Progenitor cell of endocrine pancreas (in vitro differentiated cells): ENCODE data around the gene SLC27A3. TPM values are rescaled to one million over a fixed set of nuclear protein-coding genes. Genes with fewer than 3 reads are reported as not detected.

Experiments
- DNase-seq: peaks from one replicate; pipeline ENCODE4 v3.0.0; 2021; ENCODE audit warnings: low spot score; ENCODE audit not compliant: unreplicated experiment
- H3K27ac Mint-ChIP-seq: 2 replicates; pipeline ENCODE4 v1.8.0; 2021; ENCODE audit warnings: mild to moderate bottlenecking, moderate library complexity, mixed read lengths
- H3K27me3 Mint-ChIP-seq: 2 replicates; pipeline ENCODE4 v1.8.0; 2021; ENCODE audit warnings: mixed read lengths
- H3K36me3 Mint-ChIP-seq: 2 replicates; pipeline ENCODE4 v1.8.0; 2022; ENCODE audit warnings: mixed read lengths; ENCODE audit not compliant: insufficient read depth
- H3K4me1 Mint-ChIP-seq: 2 replicates; pipeline ENCODE4 v1.8.0; 2021; ENCODE audit warnings: low read depth, mixed read lengths
- H3K4me3 Mint-ChIP-seq: 2 replicates; pipeline ENCODE4 v1.8.0; 2021; ENCODE audit warnings: low read depth, mild to moderate bottlenecking, moderate library complexity, mixed read lengths
- H3K9me3 Mint-ChIP-seq: 2 replicates; pipeline ENCODE4 v1.8.0; 2021; ENCODE audit warnings: low read depth, mixed read lengths
- total RNA-seq: library from RNA; stranded (reverse); gene quantifications from 2 replicates; pipeline ENCODE4 v1.2.1, GENCODE V29; 2021
- TF ChIP-seq, protein P1 (sequence below): fragments of 200-600 bp; sonication (generic); IDR thresholded peaks from one replicate; pipeline ENCODE4 v1.5.0; 2021; ENCODE audit warnings: antibody characterized with exemption, mild to moderate bottlenecking; ENCODE audit not compliant: unreplicated experiment

The SLC27A3 gene
- total RNA-seq, 1 donor from 2014 or later, result 36.6 TPM

DNA sequence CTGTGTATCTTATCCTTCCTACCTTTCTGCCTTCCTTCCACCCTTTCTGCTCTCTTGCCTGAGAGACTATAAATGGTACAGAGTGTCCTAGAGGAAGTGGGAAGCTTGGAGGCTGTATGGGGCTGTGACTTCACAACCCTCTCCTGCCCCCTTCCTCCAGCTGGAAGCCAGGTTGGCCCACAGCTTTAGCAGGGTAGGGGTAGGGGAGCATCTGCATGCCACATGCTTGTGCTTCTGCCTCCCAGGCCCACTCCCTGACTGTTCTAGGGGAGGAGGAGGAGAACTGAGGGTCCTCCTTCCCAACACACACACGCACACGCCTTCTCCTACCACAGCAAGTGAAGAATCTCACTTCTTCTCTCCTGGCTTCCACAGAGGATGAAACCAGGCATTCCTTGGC lies 3.9 kb upstream of the SLC27A3 start:
- TF ChIP-seq, protein P1, sequence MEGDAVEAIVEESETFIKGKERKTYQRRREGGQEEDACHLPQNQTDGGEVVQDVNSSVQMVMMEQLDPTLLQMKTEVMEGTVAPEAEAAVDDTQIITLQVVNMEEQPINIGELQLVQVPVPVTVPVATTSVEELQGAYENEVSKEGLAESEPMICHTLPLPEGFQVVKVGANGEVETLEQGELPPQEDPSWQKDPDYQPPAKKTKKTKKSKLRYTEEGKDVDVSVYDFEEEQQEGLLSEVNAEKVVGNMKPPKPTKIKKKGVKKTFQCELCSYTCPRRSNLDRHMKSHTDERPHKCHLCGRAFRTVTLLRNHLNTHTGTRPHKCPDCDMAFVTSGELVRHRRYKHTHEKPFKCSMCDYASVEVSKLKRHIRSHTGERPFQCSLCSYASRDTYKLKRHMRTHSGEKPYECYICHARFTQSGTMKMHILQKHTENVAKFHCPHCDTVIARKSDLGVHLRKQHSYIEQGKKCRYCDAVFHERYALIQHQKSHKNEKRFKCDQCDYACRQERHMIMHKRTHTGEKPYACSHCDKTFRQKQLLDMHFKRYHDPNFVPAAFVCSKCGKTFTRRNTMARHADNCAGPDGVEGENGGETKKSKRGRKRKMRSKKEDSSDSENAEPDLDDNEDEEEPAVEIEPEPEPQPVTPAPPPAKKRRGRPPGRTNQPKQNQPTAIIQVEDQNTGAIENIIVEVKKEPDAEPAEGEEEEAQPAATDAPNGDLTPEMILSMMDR, result no peak
- H3K27me3 Mint-ChIP-seq, result no peaks in the 10 kb centered on the region
- no peak for DNase-seq
- H3K4me3 Mint-ChIP-seq, result no peak overlapping the region
- H3K4me1 Mint-ChIP-seq, result peaks cover 32% of the 10 kb centered on the region
- H3K36me3 Mint-ChIP-seq, result peaks cover 27% of the 10 kb centered on the region
- no peaks in the 10 kb centered on the region for H3K9me3 Mint-ChIP-seq
- H3K27ac Mint-ChIP-seq, result no peak overlapping the region

DNA sequence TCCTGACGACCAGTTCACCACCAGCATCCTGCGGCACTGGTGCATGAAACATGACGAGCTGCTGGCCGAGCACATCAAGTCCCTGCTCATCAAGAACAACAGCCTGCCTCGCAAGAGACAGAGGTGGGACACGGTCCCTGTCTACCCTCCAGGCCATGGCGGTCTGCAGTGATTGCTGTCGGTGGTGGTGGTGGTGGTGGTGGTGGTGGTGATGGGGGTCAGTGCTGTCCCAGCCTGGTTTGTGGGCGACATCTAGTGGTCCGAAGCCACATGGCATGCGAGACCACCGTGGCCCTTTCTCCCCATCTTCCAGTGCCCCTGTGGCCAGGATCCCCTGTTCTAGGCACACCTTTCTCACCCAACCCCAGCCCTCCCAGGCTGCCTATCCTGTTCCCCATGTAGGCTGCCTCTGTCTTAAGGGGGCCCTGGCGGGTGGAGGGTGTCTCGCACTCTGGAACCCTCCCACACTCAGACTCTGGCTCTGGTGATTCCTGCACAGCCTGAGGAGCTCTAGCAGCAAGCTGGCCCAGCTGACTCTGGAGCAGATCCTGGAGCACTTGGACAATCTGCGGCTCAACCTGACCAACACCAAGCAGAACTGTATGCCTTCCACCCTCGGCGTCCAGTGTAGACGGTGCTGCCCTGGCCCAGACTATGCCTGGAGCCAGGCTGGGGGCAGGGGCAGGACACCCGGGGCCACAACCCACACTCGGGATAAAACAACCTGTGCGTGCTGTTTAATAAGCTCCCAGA lies 3.2 kb upstream of the SLC27A3 start:
- Mint-ChIP-seq H3K36me3 (peaks cover 26% of the 10 kb centered on the region), H3K9me3 (no peaks in the 10 kb centered on the region)
- DNase-seq, result peak; percentile 58

DNA sequence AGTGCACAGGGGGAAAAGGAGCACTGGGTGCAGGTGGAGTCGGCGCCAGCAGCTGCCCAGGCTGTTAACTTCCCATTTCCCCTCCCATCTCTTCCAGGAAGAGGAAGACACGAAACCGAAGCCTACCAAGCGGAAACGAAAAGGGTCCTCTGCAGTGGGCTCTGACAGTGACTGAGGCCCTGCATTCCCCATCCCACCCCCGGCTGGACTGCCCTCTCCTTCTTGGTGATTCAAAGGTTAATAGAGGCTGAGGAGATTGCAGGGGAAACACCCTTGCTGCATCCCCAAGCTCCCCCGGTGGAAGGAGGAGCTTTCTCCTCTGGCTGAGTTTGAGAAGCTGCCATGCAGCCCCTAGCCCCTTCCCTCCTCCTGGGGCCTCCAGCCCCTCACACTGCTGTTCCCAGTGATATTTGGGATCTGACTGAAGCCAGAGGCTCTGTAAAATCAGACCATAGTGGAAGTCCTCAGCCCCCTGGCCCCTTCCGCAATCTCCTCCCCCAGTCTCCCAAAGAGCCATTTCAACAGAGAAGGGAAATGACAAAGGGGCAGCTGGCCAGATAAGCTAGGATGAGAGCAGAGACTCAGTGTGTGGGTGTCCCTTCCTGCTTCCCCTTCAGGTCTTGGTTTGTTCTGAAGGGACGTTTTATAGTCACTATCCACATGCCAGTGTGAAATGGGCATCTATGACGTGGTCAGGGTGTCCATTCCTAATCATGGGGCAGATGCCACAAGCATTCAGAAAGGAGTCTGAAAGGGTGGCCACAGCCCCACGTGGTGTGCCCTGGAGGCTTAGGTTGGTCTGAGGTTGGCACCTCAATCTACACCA lies 1.9 kb upstream of the SLC27A3 start:
- peaks cover 26% of the 10 kb centered on the region for H3K4me1 Mint-ChIP-seq
- H3K27ac Mint-ChIP-seq, result peak overlapping the region; percentile 52
- TF ChIP-seq, protein P1, result no peak
- peak overlapping the region; percentile 11 for H3K4me3 Mint-ChIP-seq
- H3K9me3 Mint-ChIP-seq, result no peaks in the 10 kb centered on the region
- peaks cover 21% of the 10 kb centered on the region for H3K36me3 Mint-ChIP-seq
- no peak for DNase-seq
- H3K27me3 Mint-ChIP-seq, result no peaks in the 10 kb centered on the region

More for the DNA sequence above, 3.2 kb upstream of the SLC27A3 start:
- H3K27me3 Mint-ChIP-seq, result no peaks in the 10 kb centered on the region
- H3K4me1 Mint-ChIP-seq, result peaks cover 36% of the 10 kb centered on the region
- no peak overlapping the region for H3K4me3 Mint-ChIP-seq
- TF ChIP-seq, protein P1, result peak; percentile 61
- no peak overlapping the region for H3K27ac Mint-ChIP-seq

DNA sequence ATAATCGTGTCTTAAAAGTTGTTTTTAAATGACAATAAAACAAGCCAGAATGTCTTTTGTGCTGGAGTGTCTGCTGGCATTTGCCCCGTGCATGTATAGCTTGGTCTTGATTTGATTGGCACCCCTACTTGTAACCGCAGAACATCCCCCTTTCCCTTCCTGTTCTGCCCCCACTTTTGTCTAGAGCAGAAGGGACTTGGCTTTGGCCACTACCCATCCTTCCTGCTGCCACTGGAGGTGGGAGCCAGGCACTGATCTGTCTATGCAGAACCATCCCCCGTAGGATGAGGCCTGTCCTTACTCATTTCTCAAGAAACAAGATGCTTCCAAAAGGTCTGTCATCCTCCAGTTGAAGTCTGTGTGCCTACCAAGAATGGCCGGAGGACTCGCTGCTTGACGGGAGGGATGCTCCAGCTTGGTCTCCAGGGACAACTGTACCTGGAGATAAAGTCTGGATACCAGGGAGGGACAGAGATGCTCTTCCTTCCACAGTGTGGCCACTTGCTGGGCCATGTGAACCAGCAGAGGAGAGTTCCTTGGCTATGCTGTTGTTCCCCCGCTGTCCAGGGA lies 1.1 kb upstream of the SLC27A3 start:
- TF ChIP-seq, protein P1, result no peak
- H3K9me3 Mint-ChIP-seq, result no peaks in the 10 kb centered on the region
- H3K4me3 Mint-ChIP-seq, result peak overlapping the region; percentile 11
- H3K4me1 Mint-ChIP-seq, result peaks cover 18% of the 10 kb centered on the region
- DNase-seq, result no peak
- no peak overlapping the region for H3K27ac Mint-ChIP-seq
- peaks cover 19% of the 10 kb centered on the region for H3K36me3 Mint-ChIP-seq
- H3K27me3 Mint-ChIP-seq, result no peaks in the 10 kb centered on the region
